ELR (cell line): ENCODE results near the gene NUDT1.
A peak's percentile ranks its signal among the peaks of the same experiment; 100 is the strongest.

Experiments
- DNase-seq: peaks from one replicate; pipeline ENCODE4 v3.0.0-alpha.2; 2015; ENCODE audit warnings: low read depth

The NUDT1 gene

GRCh38 chr7:2241580-2242540 lies at the start of gene NUDT1, which contains the start of gene MRM2:
NUDT1 (plus strand) TSS chr7:2242226; CDS start chr7:2244575, 2,349 bp downstream.
MRM2 (minus strand) TSS chr7:2242205; CDS start chr7:2242169, 36 bp downstream.
- peak; percentile 89 for DNase-seq

GRCh38 chr7:2192831-2193534 lies 49.0 kb upstream of the NUDT1 start:
- DNase-seq = no peak

GRCh38 chr7:2193575-2194305 lies 48.3 kb upstream of the NUDT1 start:
- no peak for DNase-seq

GRCh38 chr7:2195400-2196246 lies 46.4 kb upstream of the NUDT1 start:
- no peak for DNase-seq

GRCh38 chr7:2196381-2197378 lies 45.3 kb upstream of the NUDT1 start:
- no peak for DNase-seq

- DNase-seq = no peak
Measured at GRCh38 chr7:2197436-2198155, 44.4 kb upstream of the NUDT1 start.

GRCh38 chr7:2198206-2198605 lies 43.8 kb upstream of the NUDT1 start:
- DNase-seq = no peak

GRCh38 chr7:2198760-2199159 lies 43.3 kb upstream of the NUDT1 start:
- DNase-seq = no peak

GRCh38 chr7:2199528-2199927 lies 42.5 kb upstream of the NUDT1 start:
- no peak for DNase-seq

GRCh38 chr7:2199956-2200583 lies 42.0 kb upstream of the NUDT1 start:
- DNase-seq = no peak

- DNase-seq = no peak
Measured at GRCh38 chr7:2200584-2200980, 41.4 kb upstream of the NUDT1 start.

- DNase-seq = no peak
Measured at GRCh38 chr7:2201128-2201527, 40.9 kb upstream of the NUDT1 start.

- no peak for DNase-seq
Measured at GRCh38 chr7:2201686-2202360, 40.2 kb upstream of the NUDT1 start.

- DNase-seq = no peak
Measured at GRCh38 chr7:2202361-2202761, 39.7 kb upstream of the NUDT1 start.

GRCh38 chr7:2202901-2203765 lies 38.9 kb upstream of the NUDT1 start:
- no peak for DNase-seq

- no peak for DNase-seq
Measured at GRCh38 chr7:2203766-2204300, 38.2 kb upstream of the NUDT1 start.

GRCh38 chr7:2204446-2204845 lies 37.6 kb upstream of the NUDT1 start:
- no peak for DNase-seq
